ENCODE results near the gene NXPE1.

NXPE1 gene

DNA sequence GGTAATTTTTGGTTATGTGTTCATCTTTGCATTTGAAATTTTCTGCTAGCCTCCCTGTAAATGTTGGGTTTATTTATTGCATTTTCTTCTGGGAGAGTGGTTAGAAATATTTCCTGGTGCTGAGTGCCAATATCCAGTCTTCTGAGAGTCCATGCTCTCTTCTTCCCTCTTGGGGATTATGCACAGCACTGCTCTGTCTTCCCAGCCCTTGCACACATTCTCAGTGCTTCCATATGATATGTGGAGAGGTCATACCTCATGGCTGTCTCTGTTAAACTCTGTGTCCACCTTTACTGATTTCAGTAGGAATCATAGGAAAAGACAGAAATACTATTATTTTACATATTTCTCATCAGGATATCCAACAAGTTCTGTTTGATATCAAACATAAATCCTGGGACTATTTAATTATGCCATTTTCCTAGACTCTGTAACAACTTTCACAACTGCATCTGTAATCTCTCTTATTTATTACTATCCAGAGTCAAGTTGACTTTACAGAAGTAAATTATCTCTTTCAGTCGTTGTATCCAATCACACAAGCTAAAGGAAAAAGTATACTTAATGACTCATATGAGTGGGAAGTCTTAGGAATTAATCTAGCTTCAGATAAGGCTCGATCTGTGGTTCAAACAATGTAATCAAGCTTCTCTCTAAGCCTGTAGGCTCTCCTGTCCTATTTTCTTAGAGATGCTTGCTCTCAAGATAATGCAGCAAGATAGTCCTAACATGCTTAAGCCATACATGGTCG, 2.7 kb upstream of the NXPE1 start:
- no peak for DNase-seq (ENCODE audit: low read depth in 2 of 2)

DNA sequence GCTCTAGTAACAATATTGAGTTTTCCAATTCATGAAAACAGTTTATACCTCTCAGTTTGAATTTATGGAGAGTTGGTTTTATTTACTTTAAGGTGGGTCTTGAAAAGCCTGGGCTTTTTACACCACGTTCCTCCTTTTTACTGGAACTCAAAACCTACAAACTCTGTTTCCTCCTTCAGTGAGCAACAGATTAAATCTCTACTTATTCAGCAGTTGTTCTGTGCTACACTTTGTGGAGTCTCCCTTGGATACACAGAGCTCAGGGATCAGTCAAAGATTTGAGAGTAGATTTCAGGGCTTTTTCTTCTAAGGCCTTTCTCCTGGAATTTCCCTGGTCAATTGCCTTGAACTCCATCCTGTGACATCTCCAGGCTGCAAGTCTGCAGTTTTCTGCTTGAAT, 3.5 kb downstream of the NXPE1 start:
- DNase-seq (ENCODE audit: low read depth in 2 of 2): no peak

DNA sequence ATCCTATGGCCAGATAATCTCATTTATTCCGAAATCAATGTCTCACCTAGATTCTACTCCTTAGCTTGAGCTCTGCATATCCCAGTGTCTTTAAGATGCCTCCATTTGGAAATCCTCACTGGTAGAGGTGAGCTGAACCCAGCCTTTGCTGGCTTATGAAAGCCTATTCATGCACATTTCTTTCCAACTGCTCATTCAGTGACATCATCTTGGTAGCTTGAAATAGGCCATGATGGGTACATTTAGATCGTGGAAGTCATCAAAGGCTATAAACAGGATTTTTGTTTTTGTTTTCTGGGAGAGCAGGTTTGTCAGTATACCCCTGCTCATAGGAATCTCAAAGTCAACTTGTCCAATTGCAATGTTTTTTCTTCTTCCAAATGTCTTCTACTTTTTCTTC, 6.0 kb downstream of the NXPE1 start:
- DNase-seq (ENCODE audit: low read depth in 2 of 2): no peak

DNA sequence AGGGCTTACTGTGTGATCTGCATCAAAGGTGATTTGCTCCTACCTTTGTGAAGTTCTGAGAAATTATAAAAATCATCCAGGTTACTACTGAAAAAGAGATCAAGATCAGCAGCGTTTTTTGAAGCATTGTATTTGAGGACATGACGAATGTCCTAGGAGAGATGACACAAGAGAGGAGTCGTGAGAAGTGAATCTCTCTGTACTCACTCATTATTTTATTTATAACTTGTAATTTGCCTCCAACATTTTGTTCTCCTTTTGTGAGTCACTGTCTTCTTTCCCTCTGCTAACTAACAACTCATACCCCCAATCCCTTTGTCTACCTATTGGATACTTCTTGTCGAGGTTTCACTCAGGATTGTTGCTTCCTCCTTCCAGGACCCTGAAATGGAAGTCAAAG, 8.6 kb downstream of the NXPE1 start:
- DNase-seq (ENCODE audit: low read depth in 2 of 2): no peak

DNA sequence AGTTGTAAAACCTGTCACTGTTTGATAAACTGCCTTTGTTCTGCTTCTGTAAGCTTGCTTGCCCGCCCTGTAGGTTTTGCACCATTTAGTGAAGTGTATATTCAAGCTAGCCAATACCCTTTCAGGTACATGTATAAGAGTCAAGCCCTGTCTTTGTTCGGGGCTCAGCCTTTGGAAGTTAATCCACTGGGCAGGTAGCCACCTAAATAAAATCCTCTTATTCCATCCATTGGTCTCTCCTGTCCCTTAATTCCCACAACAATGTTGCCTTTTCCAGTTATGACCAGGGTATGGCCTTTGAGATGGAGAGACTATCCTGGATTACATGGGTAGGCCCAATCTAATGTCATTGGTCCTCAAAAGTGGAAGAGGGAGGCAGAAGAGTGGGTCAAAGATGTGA, 34.0 kb downstream of the NXPE1 start:
- DNase-seq (ENCODE audit: low read depth in 2 of 2): no peak

DNA sequence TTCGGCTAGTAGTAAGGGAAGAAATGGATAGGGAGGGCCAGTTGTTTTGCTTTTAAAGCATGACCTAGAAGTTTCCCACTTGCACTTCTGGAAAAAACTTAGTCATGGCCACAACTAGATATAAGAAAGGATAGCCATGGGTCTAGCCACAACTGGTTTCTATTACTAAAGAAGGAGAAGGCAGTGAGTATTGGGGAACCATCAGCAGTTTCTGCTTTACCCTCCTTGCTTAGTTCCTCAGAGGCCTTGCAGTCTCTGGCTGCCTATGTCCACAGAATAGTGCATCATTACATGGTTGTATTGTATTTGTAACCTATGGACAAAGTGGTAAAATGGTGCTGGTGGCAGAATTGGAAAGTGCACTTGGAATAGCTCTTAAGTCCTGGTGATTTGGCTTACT, 35.6 kb downstream of the NXPE1 start:
- DNase-seq (ENCODE audit: low read depth in 2 of 2): no peak

DNA sequence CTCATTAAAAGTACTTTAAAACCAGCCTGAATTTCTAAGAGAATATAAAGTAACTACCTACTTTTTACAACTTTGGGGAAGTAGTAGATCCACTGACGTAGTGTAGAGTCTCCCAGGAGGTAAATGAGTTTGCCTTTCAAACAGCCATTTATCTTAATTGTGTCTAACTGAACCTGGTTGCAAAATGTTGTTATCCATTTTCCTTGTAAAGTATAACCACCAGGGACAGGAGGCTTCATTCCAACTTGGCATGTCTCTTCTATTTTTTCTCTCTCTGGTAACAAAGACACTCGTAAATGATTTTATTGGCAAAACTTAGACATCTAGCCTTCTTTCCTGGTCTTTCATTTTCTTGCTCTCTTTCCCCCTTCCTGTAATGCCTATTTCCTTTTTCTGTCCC, 36.9 kb downstream of the NXPE1 start:
- DNase-seq (ENCODE audit: low read depth in 2 of 2): no peak

DNA sequence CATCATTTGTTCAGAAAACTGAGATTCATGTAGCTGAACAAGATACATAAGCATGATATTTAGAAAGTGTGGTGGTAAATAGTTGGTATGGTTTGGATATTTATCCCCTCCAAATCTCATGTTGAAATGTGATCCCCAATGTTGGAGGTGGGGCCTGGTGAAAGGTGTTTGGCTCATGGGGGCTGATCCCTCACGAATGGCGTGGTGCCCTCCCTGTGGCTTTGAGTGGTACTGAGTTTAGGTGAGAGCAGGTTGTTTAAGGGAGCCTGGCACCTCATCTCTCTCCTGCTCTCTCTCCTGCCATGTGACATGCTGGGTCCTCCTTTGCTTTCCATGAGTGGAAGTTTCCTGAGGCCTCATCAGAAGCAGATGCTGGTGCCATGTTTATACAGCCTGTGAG, 48.1 kb downstream of the NXPE1 start:
- no peak for DNase-seq (ENCODE audit: low read depth in 2 of 2)

DNA sequence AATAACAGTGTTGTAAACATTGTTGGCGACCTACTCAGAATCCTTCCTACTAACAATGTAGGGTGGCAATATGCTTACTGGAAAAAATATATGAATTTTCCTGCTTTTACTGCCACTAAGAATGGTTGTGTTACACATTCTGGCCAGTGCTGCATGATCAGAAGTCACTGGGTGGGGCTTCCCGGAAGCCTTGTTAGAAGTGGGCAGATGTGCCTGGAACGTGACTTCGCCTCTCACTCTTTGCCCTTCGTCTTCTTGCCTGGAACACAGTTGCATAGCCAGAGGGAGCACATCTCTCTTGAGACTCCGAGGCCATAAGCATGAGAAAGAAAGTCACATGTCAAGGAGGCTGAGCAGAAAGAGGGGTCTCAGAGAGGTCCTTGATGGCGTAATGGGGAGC, 48.6 kb downstream of the NXPE1 start:
- DNase-seq (ENCODE audit: low read depth in 2 of 2): no peak

DNA sequence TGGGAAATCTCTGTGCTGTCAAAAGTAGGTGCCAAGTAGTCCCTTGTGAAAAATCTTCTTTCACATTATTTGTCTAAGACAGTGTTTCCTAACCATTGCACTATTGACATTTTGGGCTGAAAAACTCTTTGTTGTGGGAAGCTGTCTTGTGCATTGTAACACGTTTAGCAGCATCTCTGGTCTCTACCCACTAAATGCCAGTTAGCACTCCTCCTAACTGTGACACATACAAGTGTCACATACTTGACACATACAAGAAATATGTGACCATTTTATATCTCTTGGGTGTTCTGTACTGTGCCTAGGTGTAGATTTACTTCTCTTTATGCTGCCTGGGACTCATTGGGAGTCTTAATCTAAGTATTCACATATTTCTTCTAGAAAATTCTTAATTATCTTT, 57.8 kb downstream of the NXPE1 start:
- no peak for DNase-seq (ENCODE audit: low read depth in 2 of 2)

DNA sequence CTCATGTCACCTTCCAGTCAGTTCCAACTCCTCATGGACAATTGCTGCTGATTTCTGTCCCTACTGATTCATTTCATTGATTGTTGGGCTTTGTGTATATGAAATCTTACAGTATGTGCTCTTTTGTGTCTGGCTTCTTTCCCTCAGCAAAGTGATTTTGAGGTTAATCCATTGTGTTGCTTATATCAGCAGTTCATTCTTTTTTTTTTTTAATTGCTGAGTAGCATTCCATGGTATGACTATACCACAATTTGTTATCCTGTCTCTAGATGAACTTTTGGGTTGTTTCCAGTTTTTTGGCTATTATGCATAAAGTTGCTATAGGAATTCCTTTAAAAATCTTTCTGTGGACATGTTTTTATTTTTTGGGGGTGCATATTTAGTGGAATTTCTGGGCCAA, 59.9 kb downstream of the NXPE1 start:
- DNase-seq (ENCODE audit: low read depth in 2 of 2): no peak

DNA sequence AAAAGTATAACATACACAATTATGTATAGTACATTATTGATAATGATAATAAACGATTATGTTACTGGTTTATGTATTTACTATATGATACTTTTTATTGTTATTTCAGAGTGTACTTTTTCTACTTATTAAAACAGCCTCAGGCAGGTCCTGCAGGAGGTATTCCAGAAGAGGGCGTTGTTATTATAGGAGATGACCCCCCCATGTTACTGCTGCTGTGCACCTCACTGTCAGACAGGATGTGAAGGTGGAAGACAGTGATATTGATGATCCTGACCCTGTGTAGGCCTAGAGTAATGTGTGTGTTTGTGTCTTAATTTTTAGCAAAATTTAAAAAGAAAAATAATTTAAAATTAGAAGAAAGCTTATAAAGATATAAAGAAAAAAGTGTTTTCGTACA, 62.8 kb downstream of the NXPE1 start:
- no peak for DNase-seq (ENCODE audit: low read depth in 2 of 2)

DNA sequence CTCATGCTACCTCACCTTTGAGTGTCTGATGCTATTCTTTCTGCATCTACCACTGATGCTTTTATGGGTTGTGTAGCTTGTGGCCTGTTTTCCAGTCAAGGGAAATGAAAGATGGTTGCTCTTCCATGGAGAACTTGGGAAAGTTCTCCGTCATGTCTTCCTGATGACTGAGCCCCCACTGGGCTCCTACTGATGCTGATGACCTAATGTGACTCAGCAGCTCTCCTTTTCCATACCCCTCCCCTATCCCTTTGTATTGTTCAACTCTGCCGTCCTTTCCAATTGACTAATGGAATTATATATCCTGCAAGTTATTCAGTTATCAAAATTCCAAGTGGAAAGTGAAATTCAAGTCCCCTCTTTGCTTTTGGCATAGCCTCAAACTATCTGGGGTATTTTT, 75.8 kb downstream of the NXPE1 start:
- no peak for DNase-seq (ENCODE audit: low read depth in 2 of 2)

DNA sequence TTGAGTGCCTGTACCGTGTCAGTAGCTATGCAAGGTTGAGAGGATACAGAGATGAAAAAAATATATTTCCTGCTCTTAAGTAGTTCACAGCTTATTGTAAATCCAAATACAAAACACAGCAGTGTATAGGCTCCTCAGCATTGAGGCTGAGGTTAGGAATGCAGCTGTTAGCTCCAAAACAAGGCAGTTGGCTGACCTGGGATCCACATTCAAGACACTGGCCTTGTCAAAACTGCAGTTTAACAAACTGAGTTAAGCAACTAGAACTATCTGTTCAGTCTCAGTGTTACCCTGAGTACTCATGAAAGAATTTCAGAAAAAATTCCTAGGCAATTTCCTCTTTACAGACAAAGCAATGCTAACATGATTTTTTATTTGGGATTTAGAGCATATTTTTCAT, 77.6 kb downstream of the NXPE1 start:
- no peak for DNase-seq (ENCODE audit: low read depth in 2 of 2)

DNA sequence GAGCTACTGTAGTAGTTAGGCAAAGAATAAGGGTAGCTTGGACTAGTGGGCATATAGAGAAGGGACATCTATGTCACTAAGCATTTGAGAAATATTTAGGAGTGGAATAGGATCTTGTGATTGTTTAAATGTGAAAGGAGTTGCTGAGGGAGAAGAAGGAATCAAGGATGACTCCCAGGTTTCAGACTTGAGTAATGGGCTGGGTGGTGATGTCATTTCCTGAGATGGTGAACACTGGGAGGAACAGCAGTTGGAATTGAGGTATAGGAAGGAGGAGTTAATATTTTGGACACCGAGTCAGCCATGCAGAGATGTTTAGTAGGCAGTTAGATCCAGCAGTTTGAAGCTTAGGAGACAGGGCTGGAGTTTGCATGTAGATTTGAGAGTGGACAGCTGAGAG, 80.3 kb downstream of the NXPE1 start:
- DNase-seq (ENCODE audit: low read depth in 2 of 2): no peak

DNA sequence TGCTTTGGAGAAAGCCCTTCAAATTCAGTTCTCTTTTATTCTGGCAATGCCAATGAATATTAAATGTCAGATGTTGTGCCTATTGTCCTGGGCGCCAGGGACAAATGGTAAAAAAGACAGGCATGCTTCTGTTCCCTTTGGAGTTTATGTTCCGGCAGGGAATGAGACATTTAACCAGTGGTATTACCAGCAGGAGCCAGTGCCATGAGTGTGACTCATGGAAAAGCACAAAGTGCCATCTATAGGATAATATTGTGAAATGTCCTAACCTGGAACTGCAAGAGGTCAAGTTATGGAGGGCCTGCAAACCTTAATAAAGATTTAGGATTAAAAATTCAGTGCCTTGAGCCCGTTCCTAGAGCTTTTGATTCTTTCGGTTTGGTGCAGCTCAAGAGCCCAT, 80.9 kb downstream of the NXPE1 start:
- no peak for DNase-seq (ENCODE audit: low read depth in 2 of 2)

DNA sequence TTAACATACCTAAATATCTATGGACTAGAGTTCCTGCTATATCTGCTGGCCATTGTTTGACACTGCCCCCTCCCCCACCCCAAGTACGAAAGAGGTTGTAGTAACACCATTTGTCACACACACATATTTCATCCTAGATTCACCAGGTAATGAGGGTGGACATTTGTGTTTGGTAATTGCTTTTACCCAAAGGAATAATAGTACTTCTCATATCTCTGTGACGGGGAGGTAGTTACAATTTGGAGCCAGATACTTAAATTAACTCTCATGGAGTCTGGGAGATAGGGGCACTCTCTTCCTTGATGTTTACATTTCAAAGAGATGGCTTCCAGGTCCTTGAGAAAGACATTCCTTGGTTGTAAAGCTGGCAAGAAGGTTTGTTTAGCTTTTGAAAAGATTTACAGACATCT, 81.7 kb downstream of the NXPE1 start:
- no peak for DNase-seq (ENCODE audit: low read depth in 2 of 2)

DNA sequence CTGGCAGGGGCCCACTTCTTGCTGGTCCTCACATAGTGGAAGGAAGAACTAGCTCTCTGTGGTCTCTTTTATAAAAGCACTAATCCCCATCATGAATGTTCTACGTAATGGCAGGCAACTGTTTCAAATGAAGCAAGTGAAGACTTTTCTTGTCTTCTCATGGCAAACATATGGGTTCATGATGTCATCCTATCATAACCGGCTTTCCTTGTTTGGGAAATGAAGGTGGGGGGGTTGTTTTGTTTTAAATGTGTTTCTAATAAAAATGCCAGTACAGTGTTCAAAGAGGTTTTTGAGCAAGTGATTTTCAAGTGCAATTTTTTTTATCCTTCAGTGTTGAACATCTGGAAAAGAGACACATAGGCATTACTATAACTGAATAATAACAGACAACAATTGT, 87.0 kb downstream of the NXPE1 start:
- no peak for DNase-seq (ENCODE audit: low read depth in 2 of 2)

Data from stimulated activated CD4-positive, alpha-beta T cell treated with anti-CD3 and anti-CD28 coated beads, Interleukin-4, amount 100 ng/mL, for 48 hours (primary cell).